ENCODE data around the gene DPH3. TPM values are rescaled to one million over a fixed set of nuclear protein-coding genes. Genes with fewer than 3 reads are reported as not detected.
"Not testable (repeated sequence)": the region's sequence is repeated elsewhere in the genome, so short reads cannot be mapped to it uniquely, and the experiment has no call there.

Gene DPH3
- 29.1 TPM for polyA plus RNA-seq (2013, experiment 1 of 2; ENCODE audit: insufficient read length)
- polyA plus RNA-seq (2013, experiment 2 of 2; ENCODE audit: insufficient read length) = 30.6 TPM

- peak; percentile 100 for DNase-seq
Measured at GRCh38 chr3:16264708-16265454, at the start of gene DPH3, which contains the start of gene OXNAD1. TSS of gene DPH3 (minus strand) at chr3:16264943. CDS start at chr3:16264876, 67 bp downstream. TSS of gene OXNAD1 (plus strand) at chr3:16265212. CDS start at chr3:16270953, 5,741 bp downstream.

GRCh38 chr3:16313886-16314645 lies 49.3 kb upstream of the DPH3 start:
- DNase-seq = no peak

GRCh38 chr3:16311960-16312451 lies 47.3 kb upstream of the DPH3 start:
- DNase-seq = no peak

- DNase-seq = not testable (repeated sequence)
Measured at GRCh38 chr3:16310486-16310885, 45.7 kb upstream of the DPH3 start.

GRCh38 chr3:16309558-16309957 lies 44.8 kb upstream of the DPH3 start:
- no peak for DNase-seq

GRCh38 chr3:16308727-16309126 lies 44.0 kb upstream of the DPH3 start:
- DNase-seq = no peak

GRCh38 chr3:16307832-16308531 lies 43.2 kb upstream of the DPH3 start:
- DNase-seq = no peak

- DNase-seq = no peak
Measured at GRCh38 chr3:16305111-16305541, 40.4 kb upstream of the DPH3 start.

GRCh38 chr3:16304061-16305010 lies 39.6 kb upstream of the DPH3 start:
- no peak for DNase-seq

GRCh38 chr3:16303037-16303575 lies 38.4 kb upstream of the DPH3 start:
- DNase-seq = no peak

GRCh38 chr3:16302082-16302631 lies 37.4 kb upstream of the DPH3 start:
- no peak for DNase-seq

GRCh38 chr3:16301507-16301906 lies 36.8 kb upstream of the DPH3 start:
- DNase-seq = no peak

- DNase-seq = no peak
Measured at GRCh38 chr3:16300881-16301359, 36.2 kb upstream of the DPH3 start.

GRCh38 chr3:16300307-16300706 lies 35.6 kb upstream of the DPH3 start:
- DNase-seq = no peak

- DNase-seq = no peak
Measured at GRCh38 chr3:16299746-16300145, 35.0 kb upstream of the DPH3 start.

- DNase-seq = no peak
Measured at GRCh38 chr3:16298891-16299290, 34.1 kb upstream of the DPH3 start.

- DNase-seq = no peak
Measured at GRCh38 chr3:16297997-16298885, 33.5 kb upstream of the DPH3 start.

GRCh38 chr3:16295298-16295890 lies 30.7 kb upstream of the DPH3 start:
- no peak for DNase-seq

GRCh38 chr3:16294844-16295243 lies 30.1 kb upstream of the DPH3 start:
- no peak for DNase-seq
